GM12891 (cell line): ENCODE results near the gene BTAF1.

Experiments
- POLR2A ChIP-seq: IDR thresholded peaks from 2 replicates; pipeline ENCODE4 v1.6.1; 2011; ENCODE audit warnings: low read depth, low read length, control low read depth
- POLR2AphosphoS5 ChIP-seq: IDR thresholded peaks from 2 replicates; pipeline ENCODE4 v1.6.1; 2011; ENCODE audit warnings: low read depth, low read length, control low read depth
- TAF1 ChIP-seq: IDR thresholded peaks from 2 replicates; pipeline ENCODE4 v1.6.1; 2011; ENCODE audit warnings: low read depth, low read length, control low read depth

DNA sequence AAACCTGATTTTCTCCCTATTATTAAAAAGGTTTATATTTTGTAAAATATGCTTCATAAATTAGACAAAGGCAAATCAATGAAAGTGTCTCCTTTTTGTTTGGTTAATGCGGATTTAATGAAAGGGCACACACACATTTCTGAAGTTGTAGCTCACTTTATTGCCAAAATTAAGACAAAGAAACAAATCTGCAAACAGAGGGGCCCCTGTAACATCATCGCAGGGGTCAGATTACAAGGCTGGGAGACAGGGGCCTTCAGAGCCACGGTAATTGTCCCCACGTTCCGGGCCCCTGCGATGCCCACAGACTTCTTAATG lies 36.7 kb upstream of the BTAF1 start:
- no peak for TF ChIP-seq POLR2A
- no peak for TF ChIP-seq POLR2AphosphoS5
- no peak for TF ChIP-seq TAF1
